A549 treated with Mapracorat at 1 μM for 4 hours (cell line): Measurements from ENCODE around the gene GPRIN1. TPM values are rescaled to one million over a fixed set of nuclear protein-coding genes. Genes with fewer than 3 reads are reported as not detected.

Source experiments
- total RNA-seq: library from RNA; stranded (reverse); fragments of 200-300 nt; extraction: Qiagen RNA extraction; gene quantifications from 5 replicates; pipeline ENCODE4 v1.2.3, GENCODE V29; 2022

GPRIN1 gene
- 7.4 to 9.6 TPM (median 9.1 TPM) in 5 replicates for total RNA-seq

DNA sequence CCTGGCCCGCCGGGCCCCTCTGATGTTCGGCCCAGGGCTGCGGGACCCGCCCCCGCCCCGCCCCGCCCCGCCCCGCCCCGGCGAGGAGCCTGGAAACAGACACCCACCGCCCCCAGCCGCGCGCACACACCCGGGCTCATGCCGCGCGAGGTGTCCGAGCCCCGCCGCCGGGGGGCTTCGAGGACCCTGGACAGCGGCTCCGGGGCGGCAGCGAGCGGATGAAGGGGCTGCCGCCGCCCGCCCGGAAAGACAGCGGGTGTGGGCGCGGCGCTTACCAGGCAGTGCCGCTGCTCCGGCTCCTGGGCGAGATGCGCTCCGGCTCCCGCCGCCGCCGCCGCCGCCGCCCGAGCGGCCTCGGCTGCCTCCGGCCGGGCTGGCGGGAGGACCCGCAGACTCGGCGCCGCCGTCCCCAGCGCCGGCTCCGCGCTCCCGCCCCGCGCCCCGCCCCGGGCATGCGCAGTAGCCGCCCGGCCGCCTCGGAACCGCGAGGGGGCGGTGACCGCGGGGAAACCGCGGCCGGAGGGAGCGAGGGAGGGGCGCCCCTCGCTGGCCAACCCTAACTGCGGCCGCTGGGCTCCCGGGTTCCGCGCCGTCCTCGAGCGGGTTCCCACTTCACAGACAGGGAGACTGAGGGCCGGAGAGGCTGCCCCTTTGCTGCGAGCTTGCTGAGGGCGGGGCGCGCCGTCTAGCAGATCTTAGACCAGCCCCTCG is at the start of gene GPRIN1:
Gene GPRIN1 (minus strand): TSS at position 433 of the 711 bp plus-strand sequence. CDS start 10,322 bp downstream, outside the sequence.

DNA sequence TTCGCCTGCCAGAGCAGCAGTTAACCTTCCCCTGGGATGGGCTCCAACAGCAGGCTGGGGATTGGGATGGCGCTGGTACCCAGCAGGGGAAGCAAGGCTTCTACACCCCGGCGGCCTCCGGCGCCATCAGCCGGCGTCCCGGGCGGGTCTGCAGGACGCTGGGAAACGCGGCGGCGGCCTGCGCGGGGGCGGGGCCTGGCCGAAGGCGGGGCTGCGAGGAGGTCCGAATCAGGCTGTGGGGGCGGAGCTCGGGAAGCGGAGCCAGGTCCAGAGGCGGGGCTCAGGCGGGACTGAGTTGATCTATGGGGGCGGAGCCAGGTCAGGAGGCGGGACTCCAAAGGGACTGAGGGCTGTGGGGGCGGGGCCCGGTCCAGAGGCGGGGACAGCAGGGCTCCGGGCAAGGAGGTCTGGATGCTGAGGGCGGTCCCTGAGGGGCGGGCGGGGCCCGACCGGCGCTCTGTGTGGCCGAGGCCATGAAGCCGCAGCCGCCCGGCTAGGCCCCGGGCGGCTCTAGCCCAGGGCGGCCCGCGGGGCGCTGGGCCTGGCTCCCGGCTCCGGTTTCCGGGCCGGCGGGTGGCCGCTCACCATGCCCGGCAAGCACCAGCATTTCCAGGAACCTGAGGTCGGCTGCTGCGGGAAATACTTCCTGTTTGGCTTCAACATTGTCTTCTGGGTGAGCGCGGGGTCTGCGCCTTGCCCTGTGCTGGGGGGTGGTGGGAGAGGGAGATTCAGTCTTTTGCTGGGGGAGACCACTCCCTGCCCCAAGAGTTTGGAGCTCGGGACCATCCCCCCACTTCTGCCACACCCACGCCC is 37.3 kb upstream of the GPRIN1 start, which contains the start of gene TSPAN17:
Gene TSPAN17 (plus strand): TSS at position 455 of the 813 bp plus-strand sequence. CDS start 132 bp downstream, at position 587.

DNA sequence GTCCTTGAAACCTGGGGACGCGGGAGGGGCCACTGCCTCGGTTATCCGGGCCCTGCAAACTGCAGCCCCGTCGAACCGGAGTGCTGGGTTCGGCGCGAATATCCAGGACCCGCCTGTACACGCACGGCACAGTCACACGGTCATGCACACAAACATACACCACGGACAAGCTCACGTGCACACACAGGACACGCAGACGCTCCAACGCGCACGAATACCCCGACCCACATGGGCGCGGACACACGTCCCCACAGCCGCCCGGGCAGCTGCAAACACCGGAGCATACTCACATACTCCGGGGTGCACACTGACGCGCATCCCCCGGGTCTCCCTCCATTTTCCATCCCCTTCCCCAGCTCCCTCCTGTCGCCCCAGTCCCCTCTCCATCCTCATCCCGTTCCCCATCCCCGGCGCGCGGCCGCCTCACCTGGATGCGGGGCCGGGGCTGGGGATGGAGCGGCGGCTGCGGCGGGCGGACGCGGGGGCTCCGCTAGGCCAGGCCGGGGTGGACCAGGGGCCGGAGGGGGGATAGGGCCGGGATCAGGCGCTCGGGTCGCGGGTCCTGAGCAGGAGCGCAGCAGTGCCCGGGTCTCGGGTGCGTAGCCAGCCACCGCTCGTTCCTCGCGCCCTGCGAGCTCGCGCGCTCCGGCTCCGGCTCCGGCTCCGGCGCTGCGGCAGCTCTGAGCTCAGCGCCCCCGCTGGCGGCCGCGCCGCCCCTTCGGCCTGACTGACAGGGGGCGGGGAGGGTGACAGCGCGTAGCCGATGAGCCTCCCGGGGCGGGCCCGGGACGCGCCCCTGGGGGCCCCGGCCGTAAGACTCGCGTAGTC is 20.1 kb upstream of the GPRIN1 start, which contains the start of the genes EIF4E1B and SNCB:
Gene EIF4E1B (plus strand): TSS at position 823 of the 828 bp plus-strand sequence. CDS start 12,113 bp downstream, outside the sequence.
Gene SNCB (minus strand): TSS at position 682 of the 828 bp plus-strand sequence. CDS start 880 bp downstream, outside the sequence.

DNA sequence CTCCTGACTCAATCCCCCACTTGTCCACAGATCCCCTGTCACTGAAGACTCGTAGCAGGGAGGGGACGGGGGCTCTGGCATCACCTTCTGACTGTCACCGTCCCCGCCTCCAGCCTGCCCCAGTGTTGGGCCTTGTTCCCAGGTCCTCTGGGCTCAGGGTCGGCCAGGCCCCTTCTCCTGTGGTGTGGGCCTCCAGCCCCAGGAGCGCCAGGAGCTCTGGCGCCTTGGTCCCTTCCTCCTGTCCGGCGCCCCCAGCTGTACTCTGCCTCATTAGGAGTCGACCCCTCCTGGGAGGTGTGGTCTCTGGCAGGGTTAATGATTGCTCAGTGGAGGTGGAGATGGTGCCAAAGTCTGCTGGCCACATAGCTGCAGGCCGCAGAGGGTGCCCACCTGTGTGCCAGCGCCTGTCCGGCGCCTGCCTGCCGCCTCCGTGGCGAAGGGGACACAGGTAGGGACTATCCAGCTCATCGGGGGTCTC is 61.0 kb downstream of the GPRIN1 start, which contains the start of gene CDHR2:
Gene CDHR2 (plus strand): TSS at position 376 of the 478 bp plus-strand sequence. CDS start 16,011 bp downstream, outside the sequence.

Other genes starting within 250 kb of the GPRIN1 start
- gene KIAA1191, start 248.4 kb downstream of the GPRIN1 start, total RNA-seq = 67.0 to 84.0 TPM (median 81.5 TPM) in 5 replicates
- gene ARL10, start 244.7 kb downstream of the GPRIN1 start, total RNA-seq = 0.27 to 1.1 TPM (median 0.67 TPM) in 5 replicates
- 117 to 134 TPM (median 130 TPM) in 5 replicates for gene NOP16, start 221.6 kb downstream of the GPRIN1 start, total RNA-seq
- 255 to 266 TPM (median 263 TPM) in 5 replicates for gene HIGD2A, start 221.4 kb downstream of the GPRIN1 start, total RNA-seq
- 97.8 to 150 TPM (median 142 TPM) in 5 replicates for gene CLTB, start 193.6 kb downstream of the GPRIN1 start, total RNA-seq
- gene FAF2, start 161.8 kb downstream of the GPRIN1 start, total RNA-seq = 44.1 to 51.2 TPM (median 46.5 TPM) in 5 replicates
- gene RNF44, start 72.8 kb downstream of the GPRIN1 start, total RNA-seq = 23.5 to 36.6 TPM (median 36.0 TPM) in 5 replicates
- 0.09 to 0.19 TPM (median 0.14 TPM) in 4 of 5 replicates, not detected in the other for gene CDHR2, start 60.8 kb downstream of the GPRIN1 start, total RNA-seq
- gene SNCB, start 20.4 kb upstream of the GPRIN1 start, total RNA-seq = 0.86 to 1.3 TPM (median 1.0 TPM) in 5 replicates
- not detected in 5 replicates for gene EIF4E1B, start 20.5 kb upstream of the GPRIN1 start, total RNA-seq
- 52.3 to 70.0 TPM (median 65.0 TPM) in 5 replicates for gene TSPAN17, start 37.3 kb upstream of the GPRIN1 start, total RNA-seq
- 0.39 to 0.71 TPM (median 0.57 TPM) in 5 replicates for gene UNC5A, start 200.4 kb upstream of the GPRIN1 start, total RNA-seq